DOHH2 (cell line): ENCODE data around the gene RCAN2.

Source experiments
- H3F3A ChIP-seq: fragments of 200-600 bp; sonication (generic), shearing (Covaris generic); 2 replicates; pipeline ENCODE4 v1.6.0; 2016; ENCODE audit warnings: antibody characterized with exemption, mild to moderate bottlenecking; ENCODE audit not compliant: control insufficient read depth, insufficient read depth
- H3K27ac ChIP-seq: fragments of 200-600 bp; sonication (generic); 2 replicates; pipeline ENCODE4 v1.5.1; 2014; ENCODE audit warnings: low read depth, mild to moderate bottlenecking, low read length, moderate library complexity
- H3K27me3 ChIP-seq: fragments of 200-600 bp; sonication (generic); 2 replicates; pipeline ENCODE4 v1.6.1; 2014; ENCODE audit warnings: mild to moderate bottlenecking, low read length, mixed read lengths; ENCODE audit not compliant: control insufficient read depth
- H3K36me3 ChIP-seq: fragments of 200-600 bp; sonication (generic); 2 replicates; pipeline ENCODE4 v1.6.1; 2014; ENCODE audit warnings: mild to moderate bottlenecking, low read length, moderate library complexity, mixed read lengths; ENCODE audit not compliant: control insufficient read depth
- H3K4me1 ChIP-seq: fragments of 200-600 bp; sonication (generic); 2 replicates; pipeline ENCODE4 v1.6.1; 2014; ENCODE audit warnings: mild to moderate bottlenecking, low read length, mixed read lengths; ENCODE audit not compliant: control insufficient read depth
- H3K4me2 ChIP-seq: fragments of 200-600 bp; sonication (generic); 2 replicates; pipeline ENCODE4 v1.6.0; 2014; ENCODE audit warnings: mild to moderate bottlenecking, low read length, moderate library complexity
- H3K4me3 ChIP-seq: fragments of 200-600 bp; sonication (generic); 2 replicates; pipeline ENCODE4 v1.5.1; 2014; ENCODE audit warnings: mild to moderate bottlenecking, low read length, mixed read lengths
- H3K79me2 ChIP-seq: fragments of 200-600 bp; sonication (generic); 2 replicates; pipeline ENCODE4 v1.6.1; 2014; ENCODE audit warnings: mild to moderate bottlenecking, low read length, mixed read lengths; ENCODE audit not compliant: control insufficient read depth
- H3K9me2 ChIP-seq: fragments of 200-600 bp; sonication (generic); replicated peaks from 2 replicates; pipeline ENCODE4 v1.6.1; 2014; ENCODE audit warnings: mild to moderate bottlenecking, low read length, mixed read lengths; ENCODE audit not compliant: control insufficient read depth
- H3K9me3 ChIP-seq: fragments of 200-600 bp; sonication (generic); 2 replicates; pipeline ENCODE4 v1.6.1; 2014; ENCODE audit warnings: antibody characterized with exemption, low read length, mixed read lengths; ENCODE audit not compliant: control insufficient read depth, insufficient read depth
- H4K20me1 ChIP-seq: fragments of 200-600 bp; sonication (generic); 2 replicates; pipeline ENCODE4 v1.6.0; 2014; ENCODE audit warnings: low read depth, mild to moderate bottlenecking, antibody characterized with exemption, low read length, moderate library complexity; ENCODE audit not compliant: control insufficient read depth, insufficient read depth
- CTCF ChIP-seq: fragments of 200-600 bp; sonication (generic); IDR thresholded peaks from one replicate; pipeline ENCODE4 v1.5.1; 2014; ENCODE audit warnings: antibody characterized with exemption, mild to moderate bottlenecking, low read depth, low read length; ENCODE audit not compliant: poor library complexity, severe bottlenecking
- EZH2phosphoT487 ChIP-seq: fragments of 200-600 bp; sonication (generic); IDR thresholded peaks from 2 replicates; pipeline ENCODE4 v1.6.1; 2017; ENCODE audit warnings: borderline replicate concordance, mild to moderate bottlenecking, antibody characterized with exemption, low read length, moderate library complexity, mixed read lengths

The RCAN2 gene

GRCh38 chr6:46486181-46486580 is 5.1 kb downstream of the RCAN2 start:
- Histone ChIP-seq H3F3A (no peaks in the 10 kb centered on the region), H3K9me2 (no peaks in the 10 kb centered on the region), H3K4me1 (no peaks in the 10 kb centered on the region; the same call in 1 of the 2 replicates), H3K79me2 (no peaks in the 10 kb centered on the region), H3K4me3 (no peak overlapping the region), H3K36me3 (no peaks in the 10 kb centered on the region), H3K9me3 (no peaks in the 10 kb centered on the region), H3K4me2 (no peak overlapping the region), H4K20me1 (no peaks in the 10 kb centered on the region), H3K27ac (no peak overlapping the region), H3K27me3 (peaks cover 41% of the 10 kb centered on the region)
- TF ChIP-seq CTCF = no peak
- no peak for TF ChIP-seq EZH2phosphoT487

GRCh38 chr6:46484081-46484820 is 7.0 kb downstream of the RCAN2 start:
- Histone ChIP-seq H3K4me3 (no peak overlapping the region), H3K9me2 (no peaks in the 10 kb centered on the region), H3K36me3 (no peaks in the 10 kb centered on the region), H3K27me3 (peaks cover 27% of the 10 kb centered on the region), H3F3A (no peaks in the 10 kb centered on the region), H3K9me3 (no peaks in the 10 kb centered on the region), H4K20me1 (no peaks in the 10 kb centered on the region), H3K79me2 (no peaks in the 10 kb centered on the region), H3K4me2 (no peak overlapping the region), H3K27ac (no peak overlapping the region), H3K4me1 (no peaks in the 10 kb centered on the region)
- no peak for TF ChIP-seq EZH2phosphoT487
- TF ChIP-seq CTCF = no peak

- Histone ChIP-seq H3F3A (no peaks in the 10 kb centered on the region), H4K20me1 (no peaks in the 10 kb centered on the region), H3K36me3 (no peaks in the 10 kb centered on the region), H3K4me1 (no peaks in the 10 kb centered on the region), H3K79me2 (no peaks in the 10 kb centered on the region), H3K9me2 (no peaks in the 10 kb centered on the region), H3K9me3 (no peaks in the 10 kb centered on the region), H3K4me2 (no peak overlapping the region), H3K4me3 (no peak overlapping the region), H3K27me3 (no peaks in the 10 kb centered on the region), H3K27ac (no peak overlapping the region)
- TF ChIP-seq CTCF (no peak), EZH2phosphoT487 (no peak)
Observed at GRCh38 chr6:46476301-46476700, 14.9 kb downstream of the RCAN2 start.

GRCh38 chr6:46473881-46474280 is 17.4 kb downstream of the RCAN2 start:
- Histone ChIP-seq H3K4me2 (no peak overlapping the region), H3K9me2 (no peaks in the 10 kb centered on the region), H4K20me1 (no peaks in the 10 kb centered on the region), H3K4me1 (no peaks in the 10 kb centered on the region), H3K9me3 (0 out of 2 replicates have a peak, but pooled peaks cover 3% of the 10 kb centered on the region), H3K79me2 (no peaks in the 10 kb centered on the region), H3K36me3 (no peaks in the 10 kb centered on the region), H3K27me3 (no peaks in the 10 kb centered on the region), H3K27ac (no peak overlapping the region), H3F3A (no peaks in the 10 kb centered on the region), H3K4me3 (no peak overlapping the region)
- no peak for TF ChIP-seq EZH2phosphoT487
